NCI-H128 (cell line): Measurements from ENCODE around the gene CA11.
A peak's percentile ranks its signal among the peaks of the same experiment; 100 is the strongest.
"Not testable (repeated sequence)": the region's sequence is repeated elsewhere in the genome, so short reads cannot be mapped to it uniquely, and the experiment has no call there.

ENCODE experiments used
- DNase-seq: peaks from one replicate; lab custom pipeline; 2025; ENCODE audit not compliant: unreplicated experiment; lab: John Stamatoyannopoulos, UW

Gene CA11

GRCh38 chr19:48646001-48646721 is at the start of gene CA11:
CA11 (minus strand) TSS chr19:48646187; CDS start chr19:48645632, 555 bp downstream.
- DNase-seq: peak; percentile 85

- not testable (repeated sequence) for DNase-seq
Measured at GRCh38 chr19:48693629-48694028, 47.6 kb upstream of the CA11 start.

DNA sequence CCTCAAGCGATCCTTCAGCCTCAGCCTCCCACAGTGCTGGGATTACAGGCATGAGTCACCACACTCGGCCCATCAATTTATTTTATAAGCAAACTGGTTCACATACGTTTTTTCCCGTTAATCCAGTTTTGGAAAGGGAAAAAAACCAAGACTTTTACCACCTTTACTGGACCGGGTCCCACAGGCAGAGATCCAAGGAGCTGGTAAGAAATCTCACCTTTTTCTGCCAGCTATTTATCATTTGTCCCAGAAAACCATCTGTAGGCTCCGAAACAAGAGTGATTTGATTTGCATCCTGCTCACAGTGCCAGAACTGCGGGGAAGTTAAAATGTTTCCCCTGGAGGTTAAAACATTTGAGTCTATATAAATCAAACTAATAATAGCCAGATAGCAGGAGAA is 43.5 kb upstream of the CA11 start:
- no peak for DNase-seq

GRCh38 chr19:48687776-48688175 is 41.8 kb upstream of the CA11 start:
- DNase-seq: no peak

GRCh38 chr19:48686637-48687036 is 40.6 kb upstream of the CA11 start:
- DNase-seq: not testable (repeated sequence)

DNA sequence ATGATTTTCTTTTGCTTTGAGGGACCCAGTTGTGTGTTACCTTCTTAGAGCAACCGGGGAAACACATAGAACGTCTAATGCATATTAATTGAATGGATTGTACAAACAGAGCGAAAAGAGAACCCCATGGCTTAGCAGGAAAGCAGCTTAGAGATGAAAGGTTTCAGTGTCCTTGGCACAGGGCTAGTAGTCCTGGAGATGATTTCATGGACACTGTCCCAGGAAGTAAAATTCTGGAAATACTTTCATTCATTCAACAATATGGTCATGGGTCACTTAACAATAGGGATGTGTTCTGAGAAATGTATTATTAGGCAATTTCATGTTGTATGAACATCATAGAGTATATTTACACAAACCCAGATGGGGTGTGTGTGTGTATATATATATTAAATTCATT is 40.1 kb upstream of the CA11 start:
- no peak for DNase-seq

GRCh38 chr19:48685583-48685982 is 39.6 kb upstream of the CA11 start:
- DNase-seq: no peak

DNA sequence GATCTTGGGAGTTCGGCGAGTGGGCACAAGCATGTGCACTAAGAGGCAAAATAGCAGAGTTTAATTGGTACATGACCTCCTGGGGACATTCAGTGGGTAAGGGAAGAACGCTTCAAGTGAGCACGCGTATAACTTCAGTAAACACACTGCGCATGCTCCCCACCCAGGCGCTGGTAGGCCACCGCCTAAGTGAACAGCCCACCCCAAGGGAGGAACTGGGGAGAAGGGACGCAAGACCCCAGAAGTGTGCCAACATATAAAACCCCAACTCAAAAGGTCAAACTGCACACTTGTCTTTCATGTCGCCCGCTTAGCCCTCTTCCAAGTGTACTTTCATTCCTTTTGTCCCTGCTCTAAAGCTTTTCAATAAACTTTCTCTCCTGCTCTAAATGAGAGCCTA is 37.4 kb upstream of the CA11 start:
- no peak for DNase-seq

- DNase-seq: no peak
Measured at GRCh38 chr19:48681127-48681470, 35.1 kb upstream of the CA11 start.

DNA sequence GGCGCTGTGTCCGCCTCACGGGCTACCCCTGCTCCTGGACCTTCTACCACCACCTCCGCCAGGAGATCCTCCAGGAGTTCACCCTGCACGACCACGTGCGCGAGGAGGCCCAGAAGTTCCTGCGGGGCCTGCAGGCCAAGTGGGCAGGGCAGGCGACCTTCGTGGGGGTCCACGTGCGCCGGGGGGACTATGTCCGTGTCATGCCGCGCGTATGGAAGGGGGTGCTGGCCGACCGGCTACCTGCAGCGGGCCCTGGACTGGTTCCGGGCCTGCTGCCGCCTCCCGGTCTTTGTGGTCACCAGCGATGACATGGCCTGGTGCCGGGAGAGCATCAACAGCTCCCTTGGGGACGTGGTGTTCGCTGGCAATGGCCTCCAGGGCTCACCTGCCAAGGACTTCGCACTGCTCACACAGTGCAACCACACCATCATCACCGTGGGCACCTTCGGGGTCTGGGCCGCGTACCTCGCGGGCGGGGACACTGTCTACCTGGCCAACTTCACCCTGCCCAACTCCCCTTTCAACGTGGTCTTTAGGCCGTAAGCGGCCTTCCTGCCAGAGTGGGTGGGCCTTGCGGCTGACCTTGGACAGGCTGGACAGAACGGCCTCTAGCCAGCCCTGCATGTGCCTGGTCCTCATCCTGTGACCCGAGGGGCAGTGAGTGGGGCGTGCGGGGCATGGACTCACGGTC is 34.6 kb upstream of the CA11 start:
- DNase-seq: no peak

DNA sequence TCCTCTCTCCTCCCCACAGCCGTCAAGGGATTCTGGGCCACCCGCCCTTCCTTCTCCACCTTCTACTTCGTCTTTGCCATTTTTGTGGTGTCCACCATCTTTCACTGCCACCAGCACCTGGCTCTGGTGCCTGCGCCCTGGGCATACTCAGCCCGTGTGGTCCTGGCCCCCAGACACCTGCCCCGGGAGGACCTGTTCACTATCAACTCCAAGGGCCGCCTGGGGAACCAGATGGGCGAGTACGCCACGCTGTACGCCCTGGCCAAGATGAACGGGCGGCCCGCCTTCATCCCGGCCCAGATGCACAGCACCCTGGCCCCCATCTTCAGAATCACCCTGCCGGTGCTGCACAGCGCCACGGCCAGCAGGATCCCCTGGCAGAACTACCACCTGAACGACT is 34.0 kb upstream of the CA11 start:
- not testable (repeated sequence) for DNase-seq

- DNase-seq: no peak
Measured at GRCh38 chr19:48678201-48678600, 32.2 kb upstream of the CA11 start.

DNA sequence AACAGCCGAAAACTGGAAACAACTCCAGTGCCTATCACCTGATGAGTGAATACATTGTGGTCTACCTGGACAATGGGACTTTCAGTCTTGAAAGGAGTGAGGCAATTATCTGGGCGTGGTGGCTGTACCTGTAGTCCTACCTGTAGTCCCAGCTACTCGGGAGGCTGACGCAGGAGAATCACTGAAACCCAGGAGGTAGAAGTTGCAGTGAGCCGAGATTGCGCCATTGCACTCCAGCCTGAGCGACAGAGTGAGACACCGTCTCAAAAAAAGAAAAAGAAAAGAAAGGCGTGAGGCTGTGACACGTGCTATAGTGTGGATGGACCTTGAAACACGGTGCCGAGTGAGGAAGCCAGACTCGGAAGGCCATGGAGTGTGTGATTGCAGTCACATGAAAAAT is 30.9 kb upstream of the CA11 start:
- no peak for DNase-seq

DNA sequence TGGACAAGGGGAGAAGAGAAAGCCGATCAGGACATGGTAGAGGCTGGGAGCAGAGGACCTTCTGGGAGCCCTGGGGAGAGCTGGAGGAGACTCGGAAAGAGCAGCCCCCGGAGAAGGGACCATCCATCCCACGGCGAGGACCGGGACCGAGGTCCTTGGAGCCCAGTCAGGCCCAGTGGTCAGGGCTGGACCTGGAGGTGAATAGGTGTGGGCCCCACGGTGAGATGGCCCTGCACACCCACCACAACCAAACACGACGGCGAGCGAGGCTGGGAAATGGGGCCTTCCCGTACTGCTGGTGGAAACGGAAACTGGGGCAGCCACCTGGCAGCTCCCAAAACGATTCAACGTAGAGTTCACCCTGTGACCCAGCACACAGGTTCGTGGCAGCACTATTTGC is 30.5 kb upstream of the CA11 start:
- DNase-seq: no peak

- peak; percentile 77 for DNase-seq
Measured at GRCh38 chr19:48674921-48675824, 29.2 kb upstream of the CA11 start.

- DNase-seq: no peak
Measured at GRCh38 chr19:48674216-48674809, 28.3 kb upstream of the CA11 start.

DNA sequence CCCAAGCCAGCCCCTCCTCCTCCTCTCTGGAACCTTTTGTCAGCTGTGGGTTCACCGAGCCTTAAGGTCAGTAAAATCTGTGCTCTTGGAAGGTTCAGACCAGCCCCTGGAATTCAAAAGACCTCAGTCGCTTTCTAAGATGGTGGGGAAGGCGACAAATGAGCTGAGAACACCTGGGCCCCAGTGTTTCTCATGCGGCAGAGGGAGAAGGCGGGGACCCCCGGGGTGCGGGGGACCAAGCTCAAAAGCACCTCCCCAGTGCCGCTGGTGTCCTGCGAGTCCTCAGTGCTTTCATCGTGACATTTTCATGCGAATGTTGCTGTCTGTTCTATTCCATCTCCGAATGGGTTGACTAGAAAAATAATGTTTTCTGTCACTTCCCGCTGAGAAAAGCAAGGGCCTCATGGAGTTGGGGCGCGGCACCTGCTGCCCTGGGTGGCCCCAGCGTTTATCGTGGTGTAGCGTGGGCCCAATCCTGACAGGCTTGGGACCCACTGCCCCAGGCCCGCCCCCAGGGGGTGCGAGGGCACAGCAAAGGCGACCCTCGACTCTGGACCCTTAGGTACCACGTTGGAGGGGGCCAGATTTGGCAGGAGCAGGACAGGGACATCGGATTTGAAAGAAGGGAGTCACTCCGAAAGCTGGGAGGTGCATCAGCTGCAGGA is 27.6 kb upstream of the CA11 start:
- DNase-seq: no peak

DNA sequence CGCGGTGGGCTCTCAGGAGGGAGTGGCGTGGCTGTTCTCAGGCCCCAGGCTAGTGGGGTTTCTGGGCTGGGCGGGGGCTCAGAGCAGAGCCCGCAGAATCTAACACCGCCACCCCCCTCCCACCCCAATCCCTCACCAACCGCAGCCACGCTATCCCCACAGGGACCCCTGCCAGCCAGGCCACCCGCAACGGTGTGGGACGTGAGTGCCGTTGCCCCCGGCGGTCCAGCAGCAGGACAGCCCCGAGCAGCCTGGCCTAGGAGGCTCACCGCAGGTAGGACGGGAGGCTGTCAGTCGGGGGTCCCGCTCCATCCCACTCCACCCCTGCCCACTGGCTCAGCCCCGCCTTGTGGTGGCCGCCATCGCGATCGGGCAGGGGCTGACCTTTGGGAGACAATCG is 27.0 kb upstream of the CA11 start, which contains the start of gene NTN5:
Gene NTN5 (minus strand): TSS at position 24 of the 400 bp plus-strand sequence. CDS start 2,031 bp downstream, outside the sequence.
- no peak for DNase-seq

DNA sequence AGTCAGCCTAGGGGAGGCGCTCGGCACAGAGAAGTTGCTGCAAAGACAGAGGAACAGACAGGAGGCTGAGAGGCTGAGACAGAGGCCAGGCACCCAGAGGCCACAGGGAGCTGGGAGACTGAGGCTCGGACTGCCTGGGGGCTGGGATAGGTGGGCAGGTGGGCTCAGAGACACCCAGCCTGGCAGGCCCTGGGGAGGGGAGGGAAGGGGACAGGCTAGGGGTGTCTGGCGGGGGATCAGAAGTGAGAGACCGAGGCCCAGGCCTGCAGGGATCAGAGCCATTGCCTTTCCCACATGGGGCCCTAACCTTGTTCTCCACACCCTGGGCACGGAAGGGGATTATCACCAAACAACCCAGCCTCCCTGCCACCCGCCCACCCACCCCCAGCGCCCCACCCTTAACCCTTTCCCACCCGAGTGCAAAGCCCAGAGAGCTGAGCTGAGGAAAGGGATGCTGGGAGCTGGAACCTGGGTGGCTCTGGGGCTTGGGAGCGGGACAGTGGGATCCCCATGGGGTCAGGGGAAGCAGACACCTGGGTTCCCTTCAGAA is 25.5 kb upstream of the CA11 start:
- DNase-seq: no peak

DNA sequence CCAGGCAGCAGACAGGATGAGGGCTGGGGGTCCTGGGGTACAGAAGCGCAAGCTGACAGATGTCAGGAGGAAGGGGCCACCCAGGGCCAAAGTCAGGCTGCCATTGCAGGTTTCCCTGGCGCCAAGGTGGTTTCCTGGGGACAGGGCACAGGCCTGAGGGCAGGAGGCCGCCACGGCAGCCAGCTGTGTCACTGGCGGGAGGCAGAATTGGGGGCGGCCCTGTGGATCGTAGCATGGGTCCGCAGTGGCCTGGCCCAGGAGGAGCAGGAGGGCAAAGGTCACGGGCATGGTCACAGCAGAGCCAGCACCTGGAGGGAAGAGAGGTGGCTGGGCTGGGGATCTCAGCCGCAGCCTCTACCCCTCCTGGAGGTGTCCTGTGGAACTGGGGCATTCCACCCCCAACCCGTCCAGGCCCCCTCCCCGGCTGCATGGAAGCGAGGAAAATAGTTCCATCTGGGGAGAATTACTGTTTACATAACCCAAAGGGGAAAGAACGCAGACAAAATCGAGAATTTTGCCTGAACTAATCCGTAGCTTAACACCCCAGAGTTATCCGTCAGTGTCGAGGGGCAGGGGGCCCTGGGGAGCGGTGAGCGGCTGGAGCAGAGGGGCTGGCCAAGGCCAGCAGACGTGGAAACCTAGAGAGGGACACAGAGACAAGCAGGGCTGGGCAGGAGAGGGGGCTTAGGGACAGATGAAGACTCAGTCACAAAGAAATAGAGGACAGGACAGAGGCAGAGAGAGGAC is 24.9 kb upstream of the CA11 start:
- no peak for DNase-seq
